Natural killer cell (primary cell): Measurements from ENCODE around the gene STX16. TPM values are rescaled to one million over a fixed set of nuclear protein-coding genes. Genes with fewer than 3 reads are reported as not detected.
"Not testable (repeated sequence)": the region's sequence is repeated elsewhere in the genome, so short reads cannot be mapped to it uniquely, and the experiment has no call there.

Experiments used
- ATAC-seq, 3 donors: fragments of 150-1000 bp in 2 of 3; fragments of 200-7000 bp in 1 of 3; cut with Tn5 transposase; 1 replicate in 1 of 3; 2 replicates in 2 of 3; pipeline ENCODE4 v1.10.0; 2021; ENCODE audit warnings: mild to moderate bottlenecking in 2 of 3, moderate library complexity in 2 of 3
- DNase-seq, 2 donors: peaks; one replicate each; pipeline versions ENCODE4 v3.0.0 to v3.0.0-alpha.2; 2013 to 2021; ENCODE audit warnings: mixed read lengths in 1 of 2
- H3K27ac ChIP-seq: one replicate; pipeline ENCODE4 v1.5.1; 2013; ENCODE audit warnings: mild to moderate bottlenecking, low read length
- H3K27me3 ChIP-seq: one replicate; pipeline ENCODE4 v1.6.1; 2013; ENCODE audit warnings: low read length; ENCODE audit not compliant: control insufficient read depth, insufficient read depth
- H3K36me3 ChIP-seq: one replicate; pipeline ENCODE4 v1.6.1; 2013; ENCODE audit warnings: low read length; ENCODE audit not compliant: control insufficient read depth, insufficient read depth
- H3K4me1 ChIP-seq: one replicate; pipeline ENCODE4 v1.6.1; 2013; ENCODE audit warnings: low read length; ENCODE audit not compliant: control insufficient read depth, insufficient read depth
- H3K4me3 ChIP-seq: one replicate; pipeline ENCODE4 v1.5.1; 2013; ENCODE audit warnings: low read length
- H3K9me3 ChIP-seq: one replicate; pipeline ENCODE4 v1.6.1; 2013; ENCODE audit warnings: low read length; ENCODE audit not compliant: control insufficient read depth, insufficient read depth
- H3K27ac Mint-ChIP-seq, 2 donors: one replicate each; pipeline ENCODE4 v1.8.0; 2022; ENCODE audit warnings: mild to moderate bottlenecking in 2 of 2, mixed read lengths in 2 of 2, moderate library complexity in 1 of 2
- H3K27me3 Mint-ChIP-seq, 2 donors: one replicate each; pipeline ENCODE4 v1.8.0; 2022; ENCODE audit warnings: low read depth in 2 of 2, mixed read lengths in 2 of 2
- H3K36me3 Mint-ChIP-seq: one replicate; pipeline ENCODE4 v1.8.0; 2022; ENCODE audit warnings: mixed read lengths
- H3K4me1 Mint-ChIP-seq, 2 donors: one replicate each; pipeline ENCODE4 v1.8.0; 2022; ENCODE audit warnings: mixed read lengths in 2 of 2
- H3K4me3 Mint-ChIP-seq: one replicate; pipeline ENCODE4 v1.8.0; 2022; ENCODE audit warnings: mild to moderate bottlenecking, moderate library complexity, mixed read lengths
- H3K9me3 Mint-ChIP-seq, 2 donors: one replicate each; pipeline ENCODE4 v1.8.0; 2022; ENCODE audit warnings: mixed read lengths in 2 of 2
- WGBS: methylation state at CpG from one replicate; pipeline ENCODE4 v1.1.7; 2013; ENCODE audit warnings: missing lambda C conversion rate; ENCODE audit not compliant: insufficient coverage; 5-methylcytosine and 5-hydroxymethylcytosine counted together
- intact Hi-C: fragments of 100-400 bp; cut with micrococcal nuclease; formaldehyde crosslinking; loops from one replicate; pipeline ENCODE4 v1.14.2; 2022
- total RNA-seq, 4 donors: library from RNA; stranded (reverse); fragments of 120-200 nt in 1 of 4; gene quantifications; one replicate each; pipeline versions ENCODE4 v1.2.3 to v1.2.4, GENCODE V29; 2013 to 2022
- TF ChIP-seq, protein P1 (sequence below): fragments of 200-600 bp; IDR thresholded peaks from one replicate; pipeline ENCODE4 v1.8.0; 2022; ENCODE audit warnings: antibody characterized with exemption

The STX16 gene
- total RNA-seq, 3 donors from 2014 or later (not counting 1 experiment from before 2014, with no cell fraction given), result 136 to 146 (median 143) TPM

- Mint-ChIP-seq H3K9me3 (no peaks in the 10 kb centered on the region), H3K27ac (no peak overlapping the region), H3K27me3 (peaks cover 19 to 24% of the 10 kb centered on the region in 2 donors), H3K4me1 (no peaks in the 10 kb centered on the region), H3K4me3 (no peak overlapping the region), H3K36me3 (no peaks in the 10 kb centered on the region)
- Histone ChIP-seq H3K9me3 (no peaks in the 10 kb centered on the region), H3K27ac (no peak overlapping the region), H3K4me1 (no peaks in the 10 kb centered on the region), H3K36me3 (no peaks in the 10 kb centered on the region), H3K4me3 (no peak overlapping the region), H3K27me3 (peaks cover 3% of the 10 kb centered on the region)
- 30% methylated on average over 9 of the region's 9 CpGs for WGBS
- DNase-seq, result no peak
- intact Hi-C loops, result no loop called here
- no peak for ATAC-seq
- TF ChIP-seq, protein P1, sequence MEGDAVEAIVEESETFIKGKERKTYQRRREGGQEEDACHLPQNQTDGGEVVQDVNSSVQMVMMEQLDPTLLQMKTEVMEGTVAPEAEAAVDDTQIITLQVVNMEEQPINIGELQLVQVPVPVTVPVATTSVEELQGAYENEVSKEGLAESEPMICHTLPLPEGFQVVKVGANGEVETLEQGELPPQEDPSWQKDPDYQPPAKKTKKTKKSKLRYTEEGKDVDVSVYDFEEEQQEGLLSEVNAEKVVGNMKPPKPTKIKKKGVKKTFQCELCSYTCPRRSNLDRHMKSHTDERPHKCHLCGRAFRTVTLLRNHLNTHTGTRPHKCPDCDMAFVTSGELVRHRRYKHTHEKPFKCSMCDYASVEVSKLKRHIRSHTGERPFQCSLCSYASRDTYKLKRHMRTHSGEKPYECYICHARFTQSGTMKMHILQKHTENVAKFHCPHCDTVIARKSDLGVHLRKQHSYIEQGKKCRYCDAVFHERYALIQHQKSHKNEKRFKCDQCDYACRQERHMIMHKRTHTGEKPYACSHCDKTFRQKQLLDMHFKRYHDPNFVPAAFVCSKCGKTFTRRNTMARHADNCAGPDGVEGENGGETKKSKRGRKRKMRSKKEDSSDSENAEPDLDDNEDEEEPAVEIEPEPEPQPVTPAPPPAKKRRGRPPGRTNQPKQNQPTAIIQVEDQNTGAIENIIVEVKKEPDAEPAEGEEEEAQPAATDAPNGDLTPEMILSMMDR, result no peak
Observed at GRCh38 chr20:58640446-58640845, 10.6 kb upstream of the STX16 start.

DNA sequence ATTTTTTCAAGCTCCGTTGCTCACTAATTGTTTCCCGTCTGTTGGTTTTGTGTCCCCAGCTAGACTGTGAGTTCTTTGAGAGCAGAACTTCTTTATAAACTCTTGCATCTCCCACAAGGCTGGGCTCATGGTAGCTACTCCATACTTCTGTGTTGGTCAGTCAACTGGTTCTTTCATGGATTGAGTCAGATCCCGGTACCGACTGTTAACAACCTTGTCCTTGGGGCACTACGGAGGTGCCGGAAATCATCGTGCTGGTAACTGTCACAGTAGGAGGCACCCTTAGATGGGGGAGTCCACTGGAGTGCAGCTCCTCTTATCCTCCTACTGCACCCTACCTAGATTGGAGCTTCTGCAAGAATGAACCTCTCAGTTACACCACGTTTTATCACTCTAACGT, 8.6 kb upstream of the STX16 start:
- Histone ChIP-seq H3K27ac (no peak overlapping the region), H3K4me1 (no peaks in the 10 kb centered on the region), H3K27me3 (peaks cover 3% of the 10 kb centered on the region), H3K9me3 (no peaks in the 10 kb centered on the region), H3K4me3 (no peak overlapping the region), H3K36me3 (no peaks in the 10 kb centered on the region)
- Mint-ChIP-seq H3K27me3 (peaks cover 12 to 20% of the 10 kb centered on the region in 2 donors), H3K4me3 (no peak overlapping the region), H3K36me3 (no peaks in the 10 kb centered on the region), H3K27ac (no peak overlapping the region), H3K4me1 (no peaks in the 10 kb centered on the region), H3K9me3 (no peaks in the 10 kb centered on the region)
- no peak for DNase-seq
- intact Hi-C loops, result no loop called here
- ATAC-seq, result no peak
- WGBS, result 92% methylated on average over 9 of the region's 9 CpGs
- TF ChIP-seq, protein P1, result no peak

GRCh38 chr20:58642896-58643295, 8.2 kb upstream of the STX16 start:
- WGBS, result 90% methylated on average over 9 of the region's 9 CpGs
- H3K9me3 Mint-ChIP-seq, H3K27ac Mint-ChIP-seq, ATAC-seq, H3K4me1 Mint-ChIP-seq, DNase-seq, H3K9me3 ChIP-seq, H3K4me3 ChIP-seq, H3K27me3 ChIP-seq, H3K4me3 Mint-ChIP-seq, H3K36me3 ChIP-seq, H3K36me3 Mint-ChIP-seq, H3K27ac ChIP-seq, H3K4me1 ChIP-seq, intact Hi-C loops: not testable (repeated sequence)
- peaks cover 12 to 20% of the 10 kb centered on the region in 2 donors for H3K27me3 Mint-ChIP-seq

- no peak for ATAC-seq
- H3K27ac ChIP-seq, result no peak overlapping the region
- TF ChIP-seq, protein P1, result no peak
- peaks cover 0 to 7% of the 10 kb centered on the region in 2 donors for H3K27me3 Mint-ChIP-seq
- intact Hi-C loops, result no loop called here
- H3K36me3 ChIP-seq, result no peaks in the 10 kb centered on the region
- no peak overlapping the region for H3K27ac Mint-ChIP-seq
- no peak overlapping the region for H3K4me3 Mint-ChIP-seq
- no peak for DNase-seq
- no peaks in the 10 kb centered on the region for H3K36me3 Mint-ChIP-seq
- no peaks in the 10 kb centered on the region for H3K9me3 Mint-ChIP-seq
- H3K27me3 ChIP-seq, result no peaks in the 10 kb centered on the region
- no peaks in the 10 kb centered on the region for H3K9me3 ChIP-seq
- H3K4me1 Mint-ChIP-seq, result peaks cover 10 to 13% of the 10 kb centered on the region in 2 donors
- 67% methylated on average over 5 of the region's 5 CpGs for WGBS
- peaks cover 5% of the 10 kb centered on the region for H3K4me1 ChIP-seq
- no peak overlapping the region for H3K4me3 ChIP-seq
Observed at GRCh38 chr20:58645412-58645968, 5.6 kb upstream of the STX16 start.
